ENCODE data around the gene ELMO2.

- no peak for TF ChIP-seq POLR2A (IDR thresholded peaks at IDR 0.05; ENCODE audit: low read depth, low read length)
- no peak for TF ChIP-seq TAF1 (IDR thresholded peaks at IDR 0.05; ENCODE audit: low read depth, low read length)
- no peak for TF ChIP-seq POLR2AphosphoS5 (IDR thresholded peaks at IDR 0.05; ENCODE audit: low read depth, low read length)
- TF ChIP-seq SPI1 (IDR thresholded peaks at IDR 0.05; ENCODE audit: low read depth, low read length): no peak
- no peak for TF ChIP-seq POU2F2 (IDR thresholded peaks at IDR 0.05; ENCODE audit: low read depth, low read length)
- no peak for TF ChIP-seq PAX5 (IDR thresholded peaks at IDR 0.05; ENCODE audit: insufficient read depth, low read length, severe bottlenecking)
Measured at GRCh38 chr20:46435146-46435545, 28.7 kb upstream of the ELMO2 start.
